PC-3 (cell line): ENCODE measurements around the gene PHRF1.

Experiments
- EZH2 ChIP-seq: fragments of 300-600 bp; sonication (generic); IDR thresholded peaks from one replicate; pipeline ENCODE4 v1.6.1; 2017; ENCODE audit warnings: antibody characterized with exemption, mild to moderate bottlenecking, low read length; ENCODE audit not compliant: unreplicated experiment
- EZH2phosphoT487 ChIP-seq: fragments of 300-600 bp; sonication (generic); IDR thresholded peaks from 2 replicates; pipeline ENCODE4 v1.6.1; 2018; ENCODE audit warnings: mild to moderate bottlenecking, antibody characterized with exemption, low read length, borderline replicate concordance
- TF ChIP-seq, protein P1 (sequence below): fragments of 300-600 bp; sonication (generic); conservative IDR thresholded peaks from 2 replicates; pipeline ENCODE4 v1.5.1; 2017; ENCODE audit warnings: antibody characterized with exemption, low read depth, mild to moderate bottlenecking, low read length

DNA sequence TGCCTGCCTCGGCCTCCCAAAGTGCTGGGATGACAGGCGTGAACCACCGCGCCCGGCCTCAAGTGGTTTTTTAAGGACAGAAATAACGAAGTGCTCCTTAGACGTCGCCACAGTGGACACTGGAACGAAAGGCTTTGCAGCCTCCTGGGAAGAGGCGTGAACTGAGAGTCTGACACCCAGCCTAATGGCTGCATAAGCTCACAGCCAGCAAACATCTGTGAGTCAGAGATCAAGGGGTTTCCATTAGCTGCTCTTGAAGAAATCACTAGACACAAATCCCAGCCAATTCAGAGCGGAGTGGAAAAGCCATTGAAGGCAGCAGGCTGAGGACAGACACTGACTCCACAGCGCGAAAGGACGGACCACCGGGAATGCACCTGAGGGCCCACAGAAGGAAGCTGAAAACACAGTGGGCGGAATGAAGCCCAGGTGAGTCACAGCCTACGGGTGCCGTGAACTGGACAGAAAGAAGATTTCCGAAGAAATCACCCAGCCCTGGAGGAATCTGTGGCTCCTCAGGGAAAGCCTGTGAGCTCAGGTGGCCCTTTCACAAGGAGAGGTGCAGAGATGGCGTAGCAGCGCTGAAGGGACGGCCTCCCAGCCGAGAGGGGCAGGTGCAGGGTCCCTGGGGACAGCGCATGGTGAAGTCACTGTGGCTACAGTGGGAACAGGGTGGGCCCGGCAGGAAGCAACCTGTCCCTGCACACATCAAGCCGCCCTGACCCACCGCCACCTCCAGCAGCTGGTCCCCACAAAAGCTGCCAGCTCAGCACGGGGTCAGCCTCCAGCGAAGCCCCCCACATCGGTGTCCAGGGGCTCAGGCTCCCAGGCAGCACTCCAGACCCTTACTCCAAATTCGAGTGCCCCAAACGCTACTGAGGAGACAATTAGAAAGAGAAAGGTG, 27.3 kb upstream of the PHRF1 start:
- TF ChIP-seq, protein P1, sequence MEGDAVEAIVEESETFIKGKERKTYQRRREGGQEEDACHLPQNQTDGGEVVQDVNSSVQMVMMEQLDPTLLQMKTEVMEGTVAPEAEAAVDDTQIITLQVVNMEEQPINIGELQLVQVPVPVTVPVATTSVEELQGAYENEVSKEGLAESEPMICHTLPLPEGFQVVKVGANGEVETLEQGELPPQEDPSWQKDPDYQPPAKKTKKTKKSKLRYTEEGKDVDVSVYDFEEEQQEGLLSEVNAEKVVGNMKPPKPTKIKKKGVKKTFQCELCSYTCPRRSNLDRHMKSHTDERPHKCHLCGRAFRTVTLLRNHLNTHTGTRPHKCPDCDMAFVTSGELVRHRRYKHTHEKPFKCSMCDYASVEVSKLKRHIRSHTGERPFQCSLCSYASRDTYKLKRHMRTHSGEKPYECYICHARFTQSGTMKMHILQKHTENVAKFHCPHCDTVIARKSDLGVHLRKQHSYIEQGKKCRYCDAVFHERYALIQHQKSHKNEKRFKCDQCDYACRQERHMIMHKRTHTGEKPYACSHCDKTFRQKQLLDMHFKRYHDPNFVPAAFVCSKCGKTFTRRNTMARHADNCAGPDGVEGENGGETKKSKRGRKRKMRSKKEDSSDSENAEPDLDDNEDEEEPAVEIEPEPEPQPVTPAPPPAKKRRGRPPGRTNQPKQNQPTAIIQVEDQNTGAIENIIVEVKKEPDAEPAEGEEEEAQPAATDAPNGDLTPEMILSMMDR = no peak
- TF ChIP-seq EZH2 = no peak
- no peak for TF ChIP-seq EZH2phosphoT487
